HepG2 (cell line): Measurements from ENCODE around the gene KBTBD13. TPM values are rescaled to one million over a fixed set of nuclear protein-coding genes. Genes with fewer than 3 reads are reported as not detected.

ENCODE experiments used
- ATAC-seq: fragments of 200-7000 bp; cut with Tn5 transposase; 3 replicates; pipeline ENCODE4 v1.9.1; 2020; ENCODE audit warnings: mild to moderate bottlenecking, moderate library complexity
- BruUV-seq: library from RNA; stranded (reverse); fragments of 400-500 nt; replicated peaks from 2 replicates; lab custom pipeline; 2021; lab: Mats Ljungman, UMichigan
- CTCF ChIA-PET: fragments of 300-600 bp; formaldehyde crosslinking; extraction: SDS; loops from one replicate; lab custom pipeline; 2021; ENCODE audit warnings: low total read pairs, inconsistent platforms, low intra/inter-chr PET ratio; lab: Yijun Ruan, JAX
- POLR2A ChIA-PET: fragments of 350-600 bp; sonication (Branson Sonifier 250); formaldehyde crosslinking; loops from one replicate; lab custom pipeline; 2020; ENCODE audit warnings: antibody characterized with exemption, inconsistent platforms; lab: Yijun Ruan, JAX
- DNase-seq: peaks from one replicate; pipeline ENCODE4 v3.0.0-alpha.2; 2015; ENCODE audit warnings: low spot score
- FAIRE-seq: peaks from 3 replicates; lab custom pipeline; 2011; peaks lifted over from hg19 to GRCh38; lab: Jason Lieb, UNC
- H2AFZ ChIP-seq: one replicate; pipeline ENCODE4 v1.6.1; 2011; ENCODE audit warnings: low read length, inconsistent platforms
- H3K27ac ChIP-seq: fragments of 300-600 bp; 3 replicates; pipeline ENCODE4 v1.8.0; 2011; ENCODE audit warnings: mixed run types, mild to moderate bottlenecking, mixed read lengths, low read length, inconsistent platforms; ENCODE audit not compliant: insufficient read depth; ENCODE audit errors: extremely low read length
- H3K27me3 ChIP-seq, 2 experiments: fragments of 200-600 bp in 1 of 2; 2 replicates in 1 of 2; 3 replicates in 1 of 2; pipeline versions ENCODE4 v1.6.0 to v1.8.0; 2011; ENCODE audit warnings: low read length in 2 of 2, mild to moderate bottlenecking in 2 of 2, moderate library complexity in 2 of 2, inconsistent platforms in 1 of 2; ENCODE audit not compliant: insufficient read depth in 2 of 2, control insufficient read depth in 1 of 2
- H3K36me3 ChIP-seq, 2 experiments: fragments of 200-600 bp in 1 of 2; replicated peaks in 1 of 2; 2 replicates in 1 of 2; 3 replicates in 1 of 2; pipeline versions ENCODE4 v1.5.1 to v1.8.0; 2011; ENCODE audit warnings: low read length in 2 of 2, inconsistent platforms in 1 of 2; ENCODE audit not compliant: insufficient read depth in 2 of 2, control insufficient read depth in 1 of 2
- H3K4me1 ChIP-seq: 2 replicates; pipeline ENCODE4 v1.5.1; 2012; ENCODE audit warnings: low read length, inconsistent platforms; ENCODE audit not compliant: insufficient read depth
- H3K4me2 ChIP-seq: 2 replicates; pipeline ENCODE4 v1.6.0; 2011; ENCODE audit warnings: low read depth, low read length, inconsistent platforms
- H3K4me3 ChIP-seq, 3 experiments: fragments of 200-600 bp in 1 of 3; sonication (generic), shearing (Covaris generic) in 1 of 3; replicated peaks in 1 of 3; 2 replicates each; pipeline ENCODE4 v1.5.1; 2011 to 2016; ENCODE audit warnings: low read length in 3 of 3, inconsistent platforms in 2 of 3, low read depth in 2 of 3, mild to moderate bottlenecking in 2 of 3, control low read depth in 1 of 3, mixed read lengths in 1 of 3; ENCODE audit not compliant: insufficient read depth in 1 of 3
- H3K79me2 ChIP-seq: one replicate; pipeline ENCODE4 v1.6.1; 2011; ENCODE audit warnings: low read length, inconsistent platforms; ENCODE audit not compliant: insufficient read depth
- H3K9ac ChIP-seq: 2 replicates; pipeline ENCODE4 v1.6.0; 2011; ENCODE audit warnings: mild to moderate bottlenecking, low read depth, low read length, inconsistent platforms; ENCODE audit not compliant: insufficient read depth
- H3K9me3 ChIP-seq: 2 replicates; pipeline ENCODE4 v1.5.1; 2012; ENCODE audit warnings: mild to moderate bottlenecking, low read length
- H4K20me1 ChIP-seq: 2 replicates; pipeline ENCODE4 v1.6.0; 2011; ENCODE audit warnings: inconsistent platforms, mild to moderate bottlenecking, low read length, moderate library complexity; ENCODE audit not compliant: insufficient read depth
- ATF1 ChIP-seq: IDR thresholded peaks from 2 replicates; pipeline ENCODE4 v1.6.1; 2016; ENCODE audit warnings: mild to moderate bottlenecking, control low read depth
- HNF1B ChIP-seq: sonication (generic); formaldehyde crosslinking; IDR thresholded peaks from 2 replicates; pipeline ENCODE4 v1.5.1; 2020; ENCODE audit warnings: mild to moderate bottlenecking, moderate library complexity, missing genetic modification reagents
- MXD1 ChIP-seq: sonication (generic); formaldehyde crosslinking; IDR thresholded peaks from 2 replicates; pipeline ENCODE4 v1.4.0; 2020; ENCODE audit warnings: mild to moderate bottlenecking, missing genetic modification reagents
- MYC ChIP-seq: sonication (generic); formaldehyde crosslinking; IDR thresholded peaks from 2 replicates; pipeline ENCODE4 v1.9.0; 2021; ENCODE audit warnings: missing genetic modification reagents, borderline replicate concordance
- NR2F6 ChIP-seq, 2 experiments: IDR thresholded peaks; 2 replicates each; pipeline ENCODE4 v1.6.1; 2016; ENCODE audit warnings: antibody characterized with exemption in 1 of 2, mild to moderate bottlenecking in 1 of 2
- RBM39 ChIP-seq: fragments of 200-400 bp; formaldehyde crosslinking; IDR thresholded peaks from one replicate; pipeline ENCODE4 v1.6.1; 2018; ENCODE audit warnings: antibody characterized with exemption, mild to moderate bottlenecking, low read depth, low read length; ENCODE audit not compliant: poor library complexity, severe bottlenecking
- TOE1 ChIP-seq: sonication (generic); formaldehyde crosslinking; IDR thresholded peaks from 2 replicates; pipeline ENCODE4 v1.4.0; 2020; ENCODE audit warnings: mild to moderate bottlenecking, missing genetic modification reagents
- WIZ ChIP-seq: sonication (generic); formaldehyde crosslinking; IDR thresholded peaks from 2 replicates; pipeline ENCODE4 v1.5.1; 2020; ENCODE audit warnings: mild to moderate bottlenecking, missing genetic modification reagents
- ZBTB25 ChIP-seq: IDR thresholded peaks from 2 replicates; pipeline ENCODE4 v1.6.1; 2018; ENCODE audit warnings: missing genetic modification reagents
- ZNF326 ChIP-seq: sonication (generic); formaldehyde crosslinking; IDR thresholded peaks from 2 replicates; pipeline ENCODE4 v1.4.0; 2020; ENCODE audit warnings: missing genetic modification reagents, borderline replicate concordance
- ZNF607 ChIP-seq: sonication (generic); formaldehyde crosslinking; IDR thresholded peaks from 2 replicates; pipeline ENCODE4 v1.5.1; 2020; ENCODE audit warnings: missing genetic modification reagents, mild to moderate bottlenecking, borderline replicate concordance
- ZNF773 ChIP-seq: sonication (generic); formaldehyde crosslinking; IDR thresholded peaks from 2 replicates; pipeline ENCODE4 v1.4.0; 2020; ENCODE audit warnings: missing genetic modification reagents, borderline replicate concordance
- WGBS: methylation state at CpG from one replicate; pipeline ENCODE4 v1.1.6; 2017; ENCODE audit warnings: low lambda C conversion rate; 5-methylcytosine and 5-hydroxymethylcytosine counted together
- in situ Hi-C: cut with HindIII; loops from 2 replicates; pipeline ENCODE4 v1.10.0; 2017; ENCODE audit warnings: low pct_unique_long_range_greater_than_20kb; ENCODE audit not compliant: extremely low pct_ligation_motif_present
- intact Hi-C: fragments of 100-400 bp; cut with micrococcal nuclease; formaldehyde crosslinking; loops from one replicate; pipeline ENCODE4 v1.10.0; 2022; ENCODE audit not compliant: unreplicated experiment
- polyA plus RNA-seq, 8 experiments: library from polyadenylated mRNA; depleted of rRNA in 3 of 8; stranded (reverse) in 7 of 8; unstranded in 1 of 8; fragments of >200 nt; fragmentation: Illumina TruSeq in 4 of 8; extraction: Trizol in 4 of 8; gene quantifications; 2 replicates each; pipeline versions ENCODE4 v1.2.1 to v1.2.3, GENCODE V29; 2011 to 2016; ENCODE audit warnings: low read depth in 4 of 8, missing spikeins in 1 of 8, mixed read lengths in 1 of 8; ENCODE audit not compliant: insufficient read depth in 1 of 8
- total RNA-seq, 5 experiments: library from RNA; depleted of rRNA; stranded (reverse); fragments of >200 nt; fragmentation: Illumina TruSeq; extraction: Trizol; gene quantifications; 2 replicates each; pipeline ENCODE4 v1.2.3, GENCODE V29; 2016; ENCODE audit warnings: low read depth in 1 of 5
- TF ChIP-seq, protein P1 (sequence below): sonication (generic); formaldehyde crosslinking; IDR thresholded peaks from 2 replicates; pipeline ENCODE4 v1.9.0; 2021; ENCODE audit warnings: missing genetic modification reagents, borderline replicate concordance
- TF ChIP-seq, protein P2 (sequence below): sonication (generic); formaldehyde crosslinking; IDR thresholded peaks from 2 replicates; pipeline ENCODE4 v1.4.0; 2020; ENCODE audit warnings: missing genetic modification reagents

The KBTBD13 gene
- total and polyA plus RNA-seq, 2 of the 13 experiments (the other 11 are each of a cell fraction or from before 2014, with no cell fraction given): not detected

- TF ChIP-seq RBM39 (peak; percentile 50), MYC (CRISPR knock-in tag) (no peak), ATF1 (no peak)
- TF ChIP-seq, protein P1, sequence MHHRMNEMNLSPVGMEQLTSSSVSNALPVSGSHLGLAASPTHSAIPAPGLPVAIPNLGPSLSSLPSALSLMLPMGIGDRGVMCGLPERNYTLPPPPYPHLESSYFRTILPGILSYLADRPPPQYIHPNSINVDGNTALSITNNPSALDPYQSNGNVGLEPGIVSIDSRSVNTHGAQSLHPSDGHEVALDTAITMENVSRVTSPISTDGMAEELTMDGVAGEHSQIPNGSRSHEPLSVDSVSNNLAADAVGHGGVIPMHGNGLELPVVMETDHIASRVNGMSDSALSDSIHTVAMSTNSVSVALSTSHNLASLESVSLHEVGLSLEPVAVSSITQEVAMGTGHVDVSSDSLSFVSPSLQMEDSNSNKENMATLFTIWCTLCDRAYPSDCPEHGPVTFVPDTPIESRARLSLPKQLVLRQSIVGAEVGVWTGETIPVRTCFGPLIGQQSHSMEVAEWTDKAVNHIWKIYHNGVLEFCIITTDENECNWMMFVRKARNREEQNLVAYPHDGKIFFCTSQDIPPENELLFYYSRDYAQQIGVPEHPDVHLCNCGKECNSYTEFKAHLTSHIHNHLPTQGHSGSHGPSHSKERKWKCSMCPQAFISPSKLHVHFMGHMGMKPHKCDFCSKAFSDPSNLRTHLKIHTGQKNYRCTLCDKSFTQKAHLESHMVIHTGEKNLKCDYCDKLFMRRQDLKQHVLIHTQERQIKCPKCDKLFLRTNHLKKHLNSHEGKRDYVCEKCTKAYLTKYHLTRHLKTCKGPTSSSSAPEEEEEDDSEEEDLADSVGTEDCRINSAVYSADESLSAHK: no peak
Observed at GRCh38 chr15:65094294-65094995, 17.9 kb downstream of the KBTBD13 start (continued).

DNA sequence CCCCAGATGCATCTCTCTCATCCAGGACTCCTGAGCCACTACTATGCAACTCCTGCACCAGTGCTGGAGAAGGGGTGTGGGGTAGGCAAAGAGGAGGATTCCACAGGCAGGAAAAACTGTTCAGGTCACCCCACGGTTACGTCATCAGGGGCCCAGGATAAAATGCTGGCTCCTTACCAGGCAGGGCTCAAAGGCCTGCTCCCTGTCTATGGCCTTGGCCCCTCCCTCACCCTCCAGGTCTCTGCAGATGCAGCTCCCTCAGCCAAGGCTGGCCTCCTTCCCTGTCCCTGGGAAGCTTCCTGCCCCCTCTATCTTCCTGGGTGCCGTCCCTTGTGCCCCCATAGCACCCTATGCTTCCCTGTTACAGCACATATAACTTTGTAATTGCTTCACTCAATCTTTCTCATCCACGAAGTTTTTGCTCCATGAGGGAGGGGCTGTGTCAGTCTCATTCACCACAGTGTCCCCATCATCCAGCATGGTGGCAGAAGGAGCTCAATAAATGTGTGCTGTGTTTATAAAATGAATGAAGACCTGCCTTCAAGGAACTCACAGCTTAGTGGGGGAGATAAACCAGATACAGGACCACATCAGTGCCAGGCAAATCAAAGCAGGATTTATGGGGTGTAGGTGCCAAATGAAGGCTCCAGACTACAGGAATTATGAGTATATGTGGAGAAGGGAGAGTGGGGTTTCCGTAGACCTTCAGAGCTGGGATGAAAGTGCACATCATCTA, 18.6 kb downstream of the KBTBD13 start:
- no peaks in the 10 kb centered on the region for H4K20me1 ChIP-seq
- 24% methylated on average over 3 of the region's 5 CpGs for WGBS
- in situ Hi-C loops (no loop called here), intact Hi-C loops (no loop called here)
- BruUV-seq: no TSS peak
- H3K4me1 ChIP-seq: peaks cover 31% of the 10 kb centered on the region
- peak; percentile 31 for ATAC-seq
- no peaks in the 10 kb centered on the region for H3K9me3 ChIP-seq
- no peak overlapping the region for H2AFZ ChIP-seq
- no peak overlapping the region for H3K27ac ChIP-seq
- H3K79me2 ChIP-seq: no peaks in the 10 kb centered on the region
- FAIRE-seq: no peak
- H3K36me3 ChIP-seq: peaks cover 4 to 6% of the 10 kb centered on the region in 2 experiments; a peak in 4 of 5 replicates
- CTCF ChIA-PET: no interaction called here
- peak overlapping the region; percentile 29 for H3K4me2 ChIP-seq
- DNase-seq: no peak
- no peaks in the 10 kb centered on the region for H3K27me3 ChIP-seq
- POLR2A ChIA-PET: interaction anchor here (1.2 to 1.5 kb wide), 2 partner anchors 11 to 37 kb away, joined by 3 read pairs; no protein-coding TSS in a partner anchor
- no peak overlapping the region for H3K9ac ChIP-seq
- H3K4me3 ChIP-seq: peak overlapping the region in 1 of 3 experiments; percentile 7; a peak in 1 of 6 replicates
- TF ChIP-seq ZBTB25 (CRISPR knock-in tag): no peak
- no peak for TF ChIP-seq ZNF773
- TF ChIP-seq HNF1B: no peak
- no peak for TF ChIP-seq NR2F6 (IDR thresholded peaks at IDR 0.05)
- no peak for TF ChIP-seq NR2F6 (CRISPR knock-in tag; IDR thresholded peaks at IDR 0.05)
- TF ChIP-seq MXD1 (CRISPR knock-in tag): no peak
- no peak for TF ChIP-seq ZNF326 (CRISPR knock-in tag)
- TF ChIP-seq TOE1 (CRISPR knock-in tag): no peak
- TF ChIP-seq ZNF607: no peak
- TF ChIP-seq, protein P2, sequence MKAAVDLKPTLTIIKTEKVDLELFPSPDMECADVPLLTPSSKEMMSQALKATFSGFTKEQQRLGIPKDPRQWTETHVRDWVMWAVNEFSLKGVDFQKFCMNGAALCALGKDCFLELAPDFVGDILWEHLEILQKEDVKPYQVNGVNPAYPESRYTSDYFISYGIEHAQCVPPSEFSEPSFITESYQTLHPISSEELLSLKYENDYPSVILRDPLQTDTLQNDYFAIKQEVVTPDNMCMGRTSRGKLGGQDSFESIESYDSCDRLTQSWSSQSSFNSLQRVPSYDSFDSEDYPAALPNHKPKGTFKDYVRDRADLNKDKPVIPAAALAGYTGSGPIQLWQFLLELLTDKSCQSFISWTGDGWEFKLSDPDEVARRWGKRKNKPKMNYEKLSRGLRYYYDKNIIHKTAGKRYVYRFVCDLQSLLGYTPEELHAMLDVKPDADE (CRISPR knock-in tag): no peak
- no peak for TF ChIP-seq WIZ
